ENCODE results near the gene LCLAT1. TPM values are rescaled to one million over a fixed set of nuclear protein-coding genes. Genes with fewer than 3 reads are reported as not detected.

LCLAT1 gene
- total RNA-seq, 1 donor from 2014 or later = 30.9 TPM

DNA sequence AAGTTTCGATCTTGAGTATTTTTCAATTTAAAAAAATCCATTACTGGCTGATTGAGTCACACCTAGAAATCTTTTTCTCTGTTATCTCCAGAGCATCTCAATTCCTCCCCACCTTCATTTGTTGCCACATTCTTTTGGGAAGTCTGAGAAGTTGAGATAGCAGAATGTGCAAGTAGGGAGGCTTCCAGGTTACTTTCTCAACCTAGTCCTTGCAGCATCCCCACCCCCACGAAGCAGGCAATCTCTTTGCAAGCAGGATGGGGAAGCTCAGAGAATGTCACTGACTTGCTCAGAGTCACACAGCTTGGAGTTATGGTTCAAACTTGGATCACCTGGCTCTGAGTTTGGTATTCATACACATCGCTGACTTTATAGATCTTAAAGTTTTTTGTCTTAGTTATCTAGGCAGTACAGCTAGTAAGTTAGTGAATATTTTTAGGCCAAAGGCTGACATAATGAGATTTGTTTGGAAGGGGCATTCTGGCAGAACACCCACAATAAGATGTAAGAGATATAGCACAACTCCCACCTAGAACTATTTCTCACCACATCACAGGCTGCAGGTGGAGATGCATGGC is 25.9 kb upstream of the LCLAT1 start:
- intact Hi-C loops (cut with DNase I) = no loop called here
- no peak for DNase-seq (ENCODE audit: missing footprints)
- no peak for ATAC-seq

- ATAC-seq = peak; percentile 80
- intact Hi-C loops (cut with DNase I) = no loop called here
- DNase-seq (ENCODE audit: missing footprints) = no peak
Observed at GRCh38 chr2:30421604-30422443, 25.2 kb upstream of the LCLAT1 start.

GRCh38 chr2:30422444-30423040 is 24.5 kb upstream of the LCLAT1 start:
- DNase-seq (ENCODE audit: missing footprints) (no peak), ATAC-seq (peak; percentile 57)
- intact Hi-C loops (cut with DNase I) = no loop called here

- intact Hi-C loops (cut with DNase I) = no loop called here
- DNase-seq (ENCODE audit: missing footprints) (no peak), ATAC-seq (no peak)
Observed at GRCh38 chr2:30424231-30424630, 22.8 kb upstream of the LCLAT1 start.

DNA sequence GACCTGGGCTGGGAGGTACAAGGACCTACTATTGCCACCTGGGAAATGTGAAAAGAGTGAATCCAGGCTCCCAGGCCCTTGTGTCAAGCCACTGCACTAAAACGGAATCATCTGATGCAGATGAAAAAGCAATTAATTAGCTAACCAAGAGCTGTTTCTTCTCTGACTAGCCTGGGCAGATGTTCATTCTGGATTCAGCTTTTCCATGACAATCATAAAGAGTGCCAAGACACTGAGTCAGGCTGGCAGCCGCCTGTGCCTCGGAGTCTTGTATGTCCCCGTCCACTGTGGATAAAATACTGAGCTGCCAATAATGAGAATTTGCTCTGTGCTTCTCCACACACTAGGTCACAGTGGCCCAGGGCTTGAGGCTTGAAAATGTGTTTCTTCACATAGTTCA is 21.7 kb upstream of the LCLAT1 start:
- ATAC-seq (no peak), DNase-seq (ENCODE audit: missing footprints) (no peak)
- intact Hi-C loops (cut with DNase I) = no loop called here

GRCh38 chr2:30427606-30428347 is 19.3 kb upstream of the LCLAT1 start:
- intact Hi-C loops (cut with DNase I) = no loop called here
- ATAC-seq = no peak
- no peak for DNase-seq (ENCODE audit: missing footprints)

DNA sequence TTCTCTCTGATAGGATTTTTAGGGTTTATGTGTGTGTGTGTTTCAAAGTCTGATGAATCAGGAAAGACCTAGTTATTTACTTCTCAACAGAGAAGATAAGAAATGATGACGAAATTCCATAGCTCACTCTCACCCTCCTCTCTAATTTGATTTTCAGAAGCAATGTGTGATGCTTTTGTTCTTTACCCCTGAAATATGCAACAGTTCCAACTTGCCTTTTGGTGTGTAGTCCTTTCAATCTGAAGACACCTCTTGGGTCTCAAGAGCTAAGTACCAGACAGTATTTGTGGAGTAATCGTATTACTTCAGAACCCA is 18.7 kb upstream of the LCLAT1 start:
- DNase-seq (ENCODE audit: missing footprints) (no peak), ATAC-seq (no peak)
- intact Hi-C loops (cut with DNase I) = no loop called here

GRCh38 chr2:30428827-30429461 is 18.1 kb upstream of the LCLAT1 start:
- ATAC-seq (no peak), DNase-seq (ENCODE audit: missing footprints) (no peak)
- intact Hi-C loops (cut with DNase I) = no loop called here

DNA sequence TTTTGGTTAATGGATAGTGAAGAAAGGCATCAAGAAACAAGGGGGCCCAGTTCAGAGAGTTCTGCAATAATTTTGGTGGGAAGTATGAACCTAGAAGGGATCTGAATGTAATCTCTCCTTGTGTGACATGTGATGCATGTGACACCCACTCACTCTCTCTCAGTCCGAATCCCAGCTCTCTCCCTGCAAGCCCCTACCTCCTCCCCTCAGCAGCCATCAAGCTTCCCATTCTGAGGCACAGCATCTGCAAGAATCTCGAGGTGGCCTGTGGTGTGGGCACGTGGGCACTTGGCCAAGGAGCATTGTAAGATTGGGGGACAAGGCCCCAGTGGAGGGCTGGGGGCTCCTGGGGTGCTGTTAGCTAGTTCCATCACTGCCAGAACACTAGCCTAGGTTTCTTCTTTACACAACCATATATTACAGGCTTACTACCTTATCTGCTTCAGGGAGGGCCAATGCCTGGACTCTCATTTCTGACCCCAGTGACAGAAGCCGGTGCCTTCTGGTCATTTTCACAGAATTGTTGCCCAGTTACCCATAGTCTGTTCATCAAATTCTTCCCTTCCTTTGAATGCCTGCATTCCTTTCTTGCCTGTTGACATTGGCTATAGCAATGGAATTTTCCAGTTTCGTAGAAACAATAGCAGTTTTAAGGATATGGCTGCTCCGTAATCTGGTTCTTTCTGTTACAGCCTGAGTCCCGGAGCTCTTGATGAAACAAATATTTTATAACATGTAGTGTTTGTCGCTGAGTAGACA is 13.3 kb upstream of the LCLAT1 start:
- ATAC-seq = no peak
- no peak for DNase-seq (ENCODE audit: missing footprints)
- intact Hi-C loops (cut with DNase I) = no loop called here

GRCh38 chr2:30434708-30435107 is 12.3 kb upstream of the LCLAT1 start:
- no peak for ATAC-seq
- intact Hi-C loops (cut with DNase I) = loop anchor here (5.0 kb wide), 2 partner anchors 87 to 202 kb away; partner anchors contain the start of gene LBH
- no peak for DNase-seq (ENCODE audit: missing footprints)

DNA sequence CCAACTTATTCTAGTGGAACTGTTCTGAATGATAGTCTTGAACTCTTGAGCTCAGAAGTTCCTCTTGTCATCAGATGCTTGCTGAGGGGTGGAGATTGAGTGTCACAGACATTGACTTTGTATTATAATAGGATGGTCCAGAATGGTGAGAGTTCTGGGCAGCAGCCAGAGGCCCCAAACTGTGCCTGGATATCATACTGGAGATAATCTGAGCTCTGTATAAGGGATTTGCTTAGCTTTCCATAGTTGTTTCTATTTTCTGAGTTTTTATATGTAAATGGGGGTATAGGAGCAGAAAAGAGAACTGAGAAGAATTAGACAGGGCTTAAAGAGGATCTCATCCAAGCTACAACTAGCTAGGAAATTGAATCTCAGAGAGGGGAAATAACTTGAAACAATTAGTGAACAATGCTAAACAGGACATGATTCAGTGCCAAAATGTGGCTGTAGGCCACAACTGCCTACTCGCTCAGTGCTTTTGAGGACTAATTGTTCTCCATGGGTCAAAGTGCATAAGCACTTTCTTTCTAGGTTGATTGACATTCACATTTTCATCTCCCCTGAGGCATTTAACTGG is 10.1 kb upstream of the LCLAT1 start:
- intact Hi-C loops (cut with DNase I) = loop anchor here (2.0 to 5.0 kb wide), 3 partner anchors 76 to 205 kb away; partner anchors contain the start of gene LBH
- ATAC-seq (peak; percentile 34), DNase-seq (ENCODE audit: missing footprints) (no peak)

GRCh38 chr2:30437809-30438548 is 9.1 kb upstream of the LCLAT1 start:
- no peak for DNase-seq (ENCODE audit: missing footprints)
- ATAC-seq = peak; percentile 85
- intact Hi-C loops (cut with DNase I) = loop anchor here (2.0 to 5.0 kb wide), 3 partner anchors 77 to 206 kb away; partner anchors contain the start of gene LBH

- DNase-seq (ENCODE audit: missing footprints) (no peak), ATAC-seq (no peak)
- intact Hi-C loops (cut with DNase I) = loop anchor here (5.0 kb wide), 2 partner anchors 92 to 207 kb away; partner anchors contain the start of gene LBH
Observed at GRCh38 chr2:30439296-30439695, 7.8 kb upstream of the LCLAT1 start.

GRCh38 chr2:30439879-30440278 is 7.2 kb upstream of the LCLAT1 start:
- ATAC-seq (no peak), DNase-seq (ENCODE audit: missing footprints) (no peak)
- intact Hi-C loops (cut with DNase I) = loop anchor here (5.0 kb wide), 2 partner anchors 93 to 208 kb away; partner anchors contain the start of gene LBH

GRCh38 chr2:30441023-30441422 is 6.0 kb upstream of the LCLAT1 start:
- no peak for ATAC-seq
- DNase-seq (ENCODE audit: missing footprints) = no peak
- intact Hi-C loops (cut with DNase I) = no loop called here

- DNase-seq (ENCODE audit: missing footprints) (no peak), ATAC-seq (no peak)
- intact Hi-C loops (cut with DNase I) = no loop called here
Observed at GRCh38 chr2:30443081-30443480, 4.0 kb upstream of the LCLAT1 start.

- ATAC-seq = no peak
- DNase-seq (ENCODE audit: missing footprints) = no peak
- intact Hi-C loops (cut with DNase I) = no loop called here
Observed at GRCh38 chr2:30444273-30444672, 2.8 kb upstream of the LCLAT1 start.

Measured in Right ventricle myocardium inferior (tissue), 1 donor.